Keratinocyte (primary cell): ENCODE results near the gene PYGM. TPM values are rescaled to one million over a fixed set of nuclear protein-coding genes. Genes with fewer than 3 reads are reported as not detected.

Source experiments
- DNase-seq: peaks from one replicate; pipeline ENCODE4 v3.0.0-alpha.2; 2011; ENCODE audit warnings: low read depth, missing footprints, low spot score
- FAIRE-seq: peaks from 2 replicates; lab custom pipeline; 2011; peaks lifted over from hg19 to GRCh38; lab: Jason Lieb, UNC
- H2AFZ ChIP-seq: 2 replicates; pipeline ENCODE4 v1.6.0; 2012; ENCODE audit warnings: low read length, control low read depth, inconsistent platforms; ENCODE audit not compliant: control insufficient read depth
- H3K27ac ChIP-seq: 2 replicates; pipeline ENCODE4 v1.5.1; 2011; ENCODE audit warnings: low read length; ENCODE audit not compliant: control insufficient read depth, insufficient read depth
- H3K27me3 ChIP-seq: 3 replicates; pipeline ENCODE4 v1.6.0; 2011; ENCODE audit warnings: low read length; ENCODE audit not compliant: control insufficient read depth, insufficient read depth; ENCODE audit errors: extremely low read depth
- H3K36me3 ChIP-seq, 2 experiments: 2 replicates in 1 of 2; 3 replicates in 1 of 2; pipeline ENCODE4 v1.5.1; 2011; ENCODE audit warnings: low read length in 2 of 2, mild to moderate bottlenecking in 1 of 2; ENCODE audit not compliant: control insufficient read depth in 2 of 2, insufficient read depth in 2 of 2; ENCODE audit errors: extremely low read depth in 1 of 2
- H3K4me1 ChIP-seq: 3 replicates; pipeline ENCODE4 v1.5.1; 2011; ENCODE audit warnings: low read length; ENCODE audit not compliant: control insufficient read depth, insufficient read depth; ENCODE audit errors: extremely low read depth
- H3K4me2 ChIP-seq: 3 replicates; pipeline ENCODE4 v1.6.0; 2011; ENCODE audit warnings: low read depth, low read length; ENCODE audit not compliant: control insufficient read depth, insufficient read depth; ENCODE audit errors: extremely low read depth
- H3K4me3 ChIP-seq, 3 experiments: fragments of 200-600 bp in 1 of 3; sonication (generic) in 1 of 3; 2 replicates in 2 of 3; 3 replicates in 1 of 3; pipeline ENCODE4 v1.5.1; 2011 to 2016; ENCODE audit warnings: low read length in 3 of 3, mild to moderate bottlenecking in 3 of 3, control low read depth in 2 of 3, inconsistent platforms in 1 of 3, low read depth in 1 of 3, mixed read lengths in 1 of 3, mixed run types in 1 of 3, moderate library complexity in 1 of 3; ENCODE audit not compliant: control insufficient read depth in 2 of 3, insufficient read depth in 2 of 3; ENCODE audit errors: extremely low read depth in 1 of 3
- H3K79me2 ChIP-seq: 2 replicates; pipeline ENCODE4 v1.6.0; 2012; ENCODE audit warnings: low read length; ENCODE audit not compliant: control insufficient read depth, insufficient read depth
- H3K9ac ChIP-seq: 3 replicates; pipeline ENCODE4 v1.6.0; 2011; ENCODE audit warnings: low read length; ENCODE audit not compliant: control insufficient read depth, insufficient read depth; ENCODE audit errors: extremely low read depth
- H3K9me1 ChIP-seq: 3 replicates; pipeline ENCODE4 v1.6.0; 2011; ENCODE audit warnings: low read length; ENCODE audit not compliant: control insufficient read depth, insufficient read depth; ENCODE audit errors: extremely low read depth
- H3K9me3 ChIP-seq: 2 replicates; pipeline ENCODE4 v1.5.1; 2012; ENCODE audit warnings: low read depth, low read length; ENCODE audit not compliant: control insufficient read depth
- H4K20me1 ChIP-seq: 3 replicates; pipeline ENCODE4 v1.6.0; 2011; ENCODE audit warnings: low read length; ENCODE audit not compliant: control insufficient read depth, insufficient read depth; ENCODE audit errors: extremely low read depth
- EZH2 ChIP-seq: IDR thresholded peaks from one replicate; pipeline ENCODE4 v1.6.1; 2012; ENCODE audit warnings: inconsistent platforms, mild to moderate bottlenecking, low read length, moderate library complexity
- dilution Hi-C: fragments of 300-500 bp; cut with MboI; formaldehyde crosslinking; loops from one replicate; pipeline ENCODE4 v1.7.0; 2020; ENCODE audit warnings: low sequenced_read_pairs; ENCODE audit not compliant: extremely low pct_ligation_motif_present
- polyA plus RNA-seq, 5 experiments: library from polyadenylated mRNA; depleted of rRNA in 3 of 5; stranded (reverse) in 3 of 5; stranded (forward) in 1 of 5; unstranded in 1 of 5; fragments of >200 nt; gene quantifications; 1 replicate in 1 of 5; 2 replicates in 3 of 5; 3 replicates in 1 of 5; pipeline versions ENCODE4 v1.2.1 to v1.2.3, GENCODE V29; 2011 to 2012; ENCODE audit warnings: missing spikeins in 2 of 5, low read depth in 1 of 5, low replicate concordance in 1 of 5
- TF ChIP-seq, protein P1 (sequence below), 3 experiments: IDR thresholded peaks in 1 of 3; conservative IDR thresholded peaks in 1 of 3; optimal IDR thresholded peaks in 1 of 3; 2 replicates in 2 of 3; 3 replicates in 1 of 3; pipeline versions ENCODE3 to v1.5.1; 2011; ENCODE audit warnings: low read length in 3 of 3, mild to moderate bottlenecking in 3 of 3, moderate library complexity in 2 of 3, control low read depth in 1 of 3, inconsistent platforms in 1 of 3; ENCODE audit not compliant: insufficient read depth in 2 of 3; ENCODE audit errors: extremely low read depth in 1 of 3

PYGM gene
- polyA plus RNA-seq, 1 donor (not counting 4 experiments of a cell fraction or from before 2014, with no cell fraction given) = 0.05 TPM

DNA sequence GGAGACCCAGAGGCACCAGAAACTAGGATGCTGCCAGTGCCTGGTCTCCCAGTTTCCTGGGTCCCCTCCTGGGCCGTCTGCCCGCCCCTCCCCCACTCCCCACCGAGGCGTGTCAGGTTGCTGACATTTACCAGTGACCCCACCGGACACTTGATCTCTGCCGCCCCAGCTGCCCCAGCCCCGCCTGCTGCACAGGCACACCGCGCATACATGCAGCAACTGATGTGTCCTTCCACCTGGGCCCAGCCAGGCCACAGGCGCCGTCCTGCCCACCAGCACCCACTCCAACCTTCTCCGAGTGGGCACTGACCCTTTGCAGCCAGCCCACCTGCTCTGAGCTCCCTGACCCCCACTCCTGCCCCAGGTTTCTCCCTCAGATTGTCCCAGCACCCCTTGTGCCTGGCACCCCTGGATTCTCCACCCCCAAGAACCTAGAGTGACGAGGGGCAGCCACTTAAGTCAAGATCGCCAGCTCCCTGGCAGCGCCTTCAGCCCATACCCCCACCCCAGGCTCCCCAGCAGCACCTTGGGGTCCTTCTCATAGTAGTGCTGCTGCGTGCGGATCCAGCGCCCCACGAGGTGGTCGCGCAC lies 548 bp downstream of the PYGM start:
- Histone ChIP-seq H3K9ac (no peak overlapping the region), H3K9me1 (peaks cover 3% of the 10 kb centered on the region), H3K4me1 (peaks cover 23% of the 10 kb centered on the region), H3K79me2 (no peaks in the 10 kb centered on the region), H3K4me3 (no peak overlapping the region), H3K4me2 (no peak overlapping the region), H3K9me3 (no peaks in the 10 kb centered on the region), H3K27me3 (no peaks in the 10 kb centered on the region), H2AFZ (no peak overlapping the region), H4K20me1 (peaks cover 19% of the 10 kb centered on the region), H3K27ac (no peak overlapping the region), H3K36me3 (peaks cover 6 to 23% of the 10 kb centered on the region in 2 experiments)
- no peak for FAIRE-seq
- TF ChIP-seq EZH2 = no peak
- TF ChIP-seq, protein P1, sequence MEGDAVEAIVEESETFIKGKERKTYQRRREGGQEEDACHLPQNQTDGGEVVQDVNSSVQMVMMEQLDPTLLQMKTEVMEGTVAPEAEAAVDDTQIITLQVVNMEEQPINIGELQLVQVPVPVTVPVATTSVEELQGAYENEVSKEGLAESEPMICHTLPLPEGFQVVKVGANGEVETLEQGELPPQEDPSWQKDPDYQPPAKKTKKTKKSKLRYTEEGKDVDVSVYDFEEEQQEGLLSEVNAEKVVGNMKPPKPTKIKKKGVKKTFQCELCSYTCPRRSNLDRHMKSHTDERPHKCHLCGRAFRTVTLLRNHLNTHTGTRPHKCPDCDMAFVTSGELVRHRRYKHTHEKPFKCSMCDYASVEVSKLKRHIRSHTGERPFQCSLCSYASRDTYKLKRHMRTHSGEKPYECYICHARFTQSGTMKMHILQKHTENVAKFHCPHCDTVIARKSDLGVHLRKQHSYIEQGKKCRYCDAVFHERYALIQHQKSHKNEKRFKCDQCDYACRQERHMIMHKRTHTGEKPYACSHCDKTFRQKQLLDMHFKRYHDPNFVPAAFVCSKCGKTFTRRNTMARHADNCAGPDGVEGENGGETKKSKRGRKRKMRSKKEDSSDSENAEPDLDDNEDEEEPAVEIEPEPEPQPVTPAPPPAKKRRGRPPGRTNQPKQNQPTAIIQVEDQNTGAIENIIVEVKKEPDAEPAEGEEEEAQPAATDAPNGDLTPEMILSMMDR (optimal IDR thresholded peaks at IDR 0.05 in 1 of 3, IDR thresholded peaks at IDR 0.05 in 1 of 3, conservative IDR thresholded peaks at IDR 0.05 in 1 of 3; ENCODE audit: extremely low read depth in 1 of 3, insufficient read depth in 2 of 3, low read length in 3 of 3) = no peak
- no peak for DNase-seq
- dilution Hi-C loops = no loop called here

DNA sequence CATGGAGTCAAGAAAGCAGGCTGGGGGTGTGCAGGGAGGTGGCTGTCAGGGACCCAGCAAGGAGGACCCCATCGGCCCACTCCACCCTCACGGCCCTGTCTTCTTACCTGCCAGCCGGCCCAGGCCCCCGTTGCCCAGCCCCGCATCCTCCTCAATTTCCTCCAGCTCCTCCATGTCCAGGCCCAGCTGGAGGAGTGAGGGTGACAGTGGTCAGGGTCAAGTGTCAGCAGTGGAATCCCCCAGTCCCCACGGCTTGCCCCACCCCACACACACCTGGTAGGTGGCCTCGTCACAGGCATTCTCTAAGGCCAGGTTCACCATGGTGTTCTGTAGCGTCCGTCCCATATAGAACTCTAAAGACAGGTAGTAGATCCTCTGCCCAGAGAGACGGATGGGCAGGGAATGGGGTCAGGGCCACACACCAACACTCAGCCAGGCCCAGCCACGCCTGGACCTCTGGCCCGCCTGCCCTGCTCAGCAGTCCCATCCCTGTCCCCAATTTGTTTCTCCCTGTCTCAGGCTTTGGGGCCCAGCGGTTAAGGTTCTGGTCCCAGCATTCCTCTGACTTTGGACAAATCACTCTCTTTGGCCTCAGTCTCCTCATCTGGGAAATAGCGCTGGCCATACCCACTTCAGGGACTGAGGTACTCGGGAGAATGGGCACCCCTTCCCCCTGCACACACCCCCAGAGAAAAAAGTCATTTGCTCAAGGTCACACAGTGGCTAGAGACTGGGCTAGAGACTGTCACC lies 1.3 kb downstream of the PYGM start:
- no peak for TF ChIP-seq EZH2
- Histone ChIP-seq H3K4me1 (peaks cover 16% of the 10 kb centered on the region), H3K9ac (no peak overlapping the region), H2AFZ (no peak overlapping the region), H3K4me2 (no peak overlapping the region), H3K79me2 (no peaks in the 10 kb centered on the region), H3K9me1 (no peaks in the 10 kb centered on the region), H3K36me3 (peaks cover 1 to 16% of the 10 kb centered on the region in 2 experiments), H3K9me3 (no peaks in the 10 kb centered on the region), H3K27me3 (no peaks in the 10 kb centered on the region), H3K27ac (no peak overlapping the region), H3K4me3 (no peak overlapping the region), H4K20me1 (peaks cover 13% of the 10 kb centered on the region)
- no peak for FAIRE-seq
- dilution Hi-C loops = no loop called here
- DNase-seq = no peak
